GM18870 (cell line): Measurements from ENCODE around the gene ZNF408.
"Not testable (repeated sequence)": the region's sequence is repeated elsewhere in the genome, so short reads cannot be mapped to it uniquely, and the experiment has no call there.

ENCODE experiments used
- ATAC-seq: cut with Tn5 transposase; IDR thresholded peaks from one replicate; pipeline ENCODE4 v1.9.1; 2021; ENCODE audit warnings: moderate library complexity; ENCODE audit not compliant: unreplicated experiment

The ZNF408 gene

GRCh38 chr11:46696212-46696558 is 4.6 kb upstream of the ZNF408 start:
- no peak for ATAC-seq

- no peak for ATAC-seq
Observed at GRCh38 chr11:46697303-46697702, 3.5 kb upstream of the ZNF408 start.

- ATAC-seq, result no peak
Observed at GRCh38 chr11:46697723-46698122, 3.1 kb upstream of the ZNF408 start.

GRCh38 chr11:46698597-46698996 is 2.2 kb upstream of the ZNF408 start:
- ATAC-seq, result no peak

GRCh38 chr11:46701078-46701654 is 335 bp downstream of the ZNF408 start:
- no peak for ATAC-seq

GRCh38 chr11:46705070-46705688 is 4.3 kb downstream of the ZNF408 start:
- no peak for ATAC-seq

- no peak for ATAC-seq
Observed at GRCh38 chr11:46706886-46707285, 6.1 kb downstream of the ZNF408 start.

GRCh38 chr11:46709351-46709750 is 8.5 kb downstream of the ZNF408 start:
- not testable (repeated sequence) for ATAC-seq

- no peak for ATAC-seq
Observed at GRCh38 chr11:46710821-46711269, 10.0 kb downstream of the ZNF408 start.

- no peak for ATAC-seq
Observed at GRCh38 chr11:46711303-46711702, 10.5 kb downstream of the ZNF408 start.

- no peak for ATAC-seq
Observed at GRCh38 chr11:46712874-46713576, 12.2 kb downstream of the ZNF408 start.

GRCh38 chr11:46717825-46718154 is 17.0 kb downstream of the ZNF408 start:
- not testable (repeated sequence) for ATAC-seq

GRCh38 chr11:46718155-46719019 is 17.6 kb downstream of the ZNF408 start:
- no peak for ATAC-seq

GRCh38 chr11:46719048-46719542 is 18.3 kb downstream of the ZNF408 start, which contains the start of gene F2:
Gene F2, plus strand, starts transcription at chr11:46719213. Its CDS starts 23 bp downstream, at chr11:46719236.
- ATAC-seq, result no peak

GRCh38 chr11:46719543-46720218 is 18.9 kb downstream of the ZNF408 start:
- ATAC-seq, result no peak

- no peak for ATAC-seq
Observed at GRCh38 chr11:46721286-46721685, 20.5 kb downstream of the ZNF408 start.

- ATAC-seq, result no peak
Observed at GRCh38 chr11:46722566-46723358, 21.9 kb downstream of the ZNF408 start.

- ATAC-seq, result no peak
Observed at GRCh38 chr11:46723359-46723680, 22.5 kb downstream of the ZNF408 start.

- no peak for ATAC-seq
Observed at GRCh38 chr11:46724088-46724487, 23.3 kb downstream of the ZNF408 start.
